ENCODE results near the gene SH3BGRL2. TPM values are rescaled to one million over a fixed set of nuclear protein-coding genes. Genes with fewer than 3 reads are reported as not detected.

SH3BGRL2 gene
- total RNA-seq, 1 experiment from 2014 or later: 5.2 TPM

DNA sequence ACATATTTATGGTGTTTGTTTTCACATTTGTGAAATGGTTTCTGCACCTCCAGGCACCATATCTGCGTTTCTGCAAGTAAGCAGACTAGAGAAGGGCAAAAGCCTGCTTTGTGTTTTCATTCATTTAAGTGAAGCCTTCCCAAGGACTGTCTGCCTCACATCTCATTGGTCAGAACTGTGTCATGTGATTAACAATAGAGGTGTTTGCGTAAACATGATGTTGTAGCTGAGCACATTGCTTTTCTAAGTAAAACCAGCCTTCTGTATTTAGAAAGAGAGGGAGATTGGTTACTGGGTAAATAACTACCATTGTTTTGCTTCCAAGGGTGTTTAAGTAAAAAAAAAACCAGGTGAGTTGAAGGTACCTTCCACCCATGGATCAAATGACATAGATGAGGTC, 39.7 kb downstream of the SH3BGRL2 start:
- ChIA-PET CTCF (no interaction called here), POLR2A (no interaction called here), RAD21 (ENCODE audit: low non-redundant PET in 1 of 2, low total read pairs in 2 of 2, uncharacterized antibody in 2 of 2, unreplicated experiment in 2 of 2) (no interaction called here)
- BruUV-seq (replicated peaks): no TSS peak
- Histone ChIP-seq H3K4me3 (replicated peaks in 1 of 2; ENCODE audit: low read depth in 1 of 2, low read length in 2 of 2) (no peak overlapping the region), H3K9me2 (ENCODE audit: insufficient read depth) (no peaks in the 10 kb centered on the region), H3K4me1 (ENCODE audit: control insufficient read depth in 1 of 2, insufficient read depth in 2 of 2, low read length in 2 of 2) (peaks cover 14 to 23% of the 10 kb centered on the region in 2 experiments), H4K20me1 (ENCODE audit: insufficient read depth) (no peaks in the 10 kb centered on the region), H3K79me2 (ENCODE audit: insufficient read depth, low read length) (no peaks in the 10 kb centered on the region), H3K27ac (ENCODE audit: low read depth, low read length) (no peak overlapping the region; the same call in 1 of the 2 replicates), H3K4me2 (ENCODE audit: low read length) (peak overlapping the region; percentile 58; the same call in 1 of the 2 replicates), H3K27me3 (ENCODE audit: insufficient read depth, low read length) (no peaks in the 10 kb centered on the region), H3K36me3 (ENCODE audit: control insufficient read depth in 1 of 2, insufficient read depth in 2 of 2, low read length in 2 of 2) (no peaks in the 10 kb centered on the region), H2AFZ (ENCODE audit: low read depth, low read length, poor library complexity, severe bottlenecking) (peak overlapping the region; percentile 8), H3K9me3 (ENCODE audit: control insufficient read depth in 1 of 2, insufficient read depth in 1 of 2, low read depth in 1 of 2, low read length in 2 of 2) (no peaks in the 10 kb centered on the region), H3K9ac (ENCODE audit: low read length) (no peak overlapping the region)
- TF ChIP-seq EGR1 (IDR thresholded peaks at IDR 0.05; ENCODE audit: low read depth): no peak
- TF ChIP-seq, protein P1, sequence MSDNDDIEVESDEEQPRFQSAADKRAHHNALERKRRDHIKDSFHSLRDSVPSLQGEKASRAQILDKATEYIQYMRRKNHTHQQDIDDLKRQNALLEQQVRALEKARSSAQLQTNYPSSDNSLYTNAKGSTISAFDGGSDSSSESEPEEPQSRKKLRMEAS (IDR thresholded peaks at IDR 0.05): no peak
- no peak for TF ChIP-seq POLR2A (IDR thresholded peaks at IDR 0.05; ENCODE audit: borderline replicate concordance, extremely low read depth, insufficient read depth, insufficient read length)
- intact Hi-C loops (cut with micrococcal nuclease): no loop called here
- ATAC-seq (no peak), DNase-seq (ENCODE audit: low read depth, low spot score) (no peak)

DNA sequence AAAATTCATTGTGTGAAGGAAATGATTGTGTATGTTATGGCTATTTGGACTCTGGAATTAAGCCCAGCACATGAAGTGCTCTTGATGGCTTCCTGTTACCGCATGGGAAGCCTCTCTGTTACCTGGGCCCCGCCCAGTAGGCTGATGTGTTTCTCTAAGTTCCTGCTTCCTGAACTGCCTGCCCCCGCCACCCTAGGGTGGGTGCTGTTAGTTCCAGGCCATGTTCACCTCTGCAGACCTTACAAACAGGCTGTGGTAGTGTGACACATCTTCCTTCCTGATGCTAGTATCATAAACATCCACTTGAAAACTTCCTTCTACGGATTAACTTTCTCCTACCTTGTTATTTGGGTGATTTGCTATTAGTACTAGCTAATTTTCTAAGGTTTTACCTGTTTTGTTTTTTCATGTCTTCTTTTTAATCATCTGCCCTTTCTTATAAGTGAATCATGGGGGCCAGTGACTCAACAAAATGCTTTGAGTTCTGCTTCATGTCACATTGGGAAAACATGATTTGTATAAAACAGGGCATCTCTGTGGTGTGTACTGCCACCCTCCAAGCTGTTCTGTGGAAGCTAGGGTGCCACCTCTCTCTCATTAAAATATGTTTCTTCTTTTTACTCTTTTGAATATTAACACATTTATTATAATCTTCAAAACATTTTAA, 40.6 kb downstream of the SH3BGRL2 start:
- no peaks in the 10 kb centered on the region for H3K27me3 ChIP-seq (ENCODE audit: insufficient read depth, low read length)
- peak overlapping the region; percentile 58 for H3K4me2 ChIP-seq (ENCODE audit: low read length)
- no peaks in the 10 kb centered on the region for H3K36me3 ChIP-seq (ENCODE audit: control insufficient read depth in 1 of 2, insufficient read depth in 2 of 2, low read length in 2 of 2)
- ATAC-seq: peak; percentile 90
- no peaks in the 10 kb centered on the region for H3K9me3 ChIP-seq (ENCODE audit: control insufficient read depth in 1 of 2, insufficient read depth in 1 of 2, low read depth in 1 of 2, low read length in 2 of 2)
- ChIA-PET RAD21 (ENCODE audit: low non-redundant PET in 1 of 2, low total read pairs in 2 of 2, uncharacterized antibody in 2 of 2, unreplicated experiment in 2 of 2) (interaction anchor here (1.5 to 1.6 kb wide), 2 partner anchors 40 to 240 kb away, joined by 3 read pairs; partner anchors contain the start of gene SH3BGRL2 (in 1 of the 2)), POLR2A (interaction anchor here (0.9 kb wide), 1 partner anchor 102 kb away, joined by 3 read pairs; no protein-coding TSS in a partner anchor), CTCF (interaction anchor here (0.6 to 1.8 kb wide), 9 partner anchors 8 to 205 kb away, joined by 3 to 23 read pairs (median 3); no protein-coding TSS in a partner anchor)
- peak overlapping the region; percentile 86 for H2AFZ ChIP-seq (ENCODE audit: low read depth, low read length, poor library complexity, severe bottlenecking)
- intact Hi-C loops (cut with micrococcal nuclease): loop anchor here (1.0 to 2.0 kb wide), 2 partner anchors 101 to 197 kb away; no protein-coding TSS in a partner anchor
- H3K79me2 ChIP-seq (ENCODE audit: insufficient read depth, low read length): no peaks in the 10 kb centered on the region
- H3K4me1 ChIP-seq (ENCODE audit: control insufficient read depth in 1 of 2, insufficient read depth in 2 of 2, low read length in 2 of 2): peaks cover 14 to 23% of the 10 kb centered on the region in 2 experiments
- peak; percentile 59 for DNase-seq (ENCODE audit: low read depth, low spot score)
- H4K20me1 ChIP-seq (ENCODE audit: insufficient read depth): no peaks in the 10 kb centered on the region
- H3K9ac ChIP-seq (ENCODE audit: low read length): 0 out of 2 replicates have a peak overlapping the region, but pooled peaks have one; percentile 15
- no TSS peak for BruUV-seq (replicated peaks)
- H3K4me3 ChIP-seq (replicated peaks in 1 of 2; ENCODE audit: low read depth in 1 of 2, low read length in 2 of 2): no peak overlapping the region
- no peaks in the 10 kb centered on the region for H3K9me2 ChIP-seq (ENCODE audit: insufficient read depth)
- peak overlapping the region; percentile 49 for H3K27ac ChIP-seq (ENCODE audit: low read depth, low read length)
- peak; percentile 10 for TF ChIP-seq YY1 (IDR thresholded peaks at IDR 0.05; ENCODE audit: extremely low read depth, insufficient replicate concordance, low read depth, low read length)
- TF ChIP-seq, protein P2, sequence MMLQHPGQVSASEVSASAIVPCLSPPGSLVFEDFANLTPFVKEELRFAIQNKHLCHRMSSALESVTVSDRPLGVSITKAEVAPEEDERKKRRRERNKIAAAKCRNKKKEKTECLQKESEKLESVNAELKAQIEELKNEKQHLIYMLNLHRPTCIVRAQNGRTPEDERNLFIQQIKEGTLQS (IDR thresholded peaks at IDR 0.05): no peak
- no peak for TF ChIP-seq ZNF274 (IDR thresholded peaks at IDR 0.05; ENCODE audit: low read depth, low read length)
- TF ChIP-seq, protein P3, sequence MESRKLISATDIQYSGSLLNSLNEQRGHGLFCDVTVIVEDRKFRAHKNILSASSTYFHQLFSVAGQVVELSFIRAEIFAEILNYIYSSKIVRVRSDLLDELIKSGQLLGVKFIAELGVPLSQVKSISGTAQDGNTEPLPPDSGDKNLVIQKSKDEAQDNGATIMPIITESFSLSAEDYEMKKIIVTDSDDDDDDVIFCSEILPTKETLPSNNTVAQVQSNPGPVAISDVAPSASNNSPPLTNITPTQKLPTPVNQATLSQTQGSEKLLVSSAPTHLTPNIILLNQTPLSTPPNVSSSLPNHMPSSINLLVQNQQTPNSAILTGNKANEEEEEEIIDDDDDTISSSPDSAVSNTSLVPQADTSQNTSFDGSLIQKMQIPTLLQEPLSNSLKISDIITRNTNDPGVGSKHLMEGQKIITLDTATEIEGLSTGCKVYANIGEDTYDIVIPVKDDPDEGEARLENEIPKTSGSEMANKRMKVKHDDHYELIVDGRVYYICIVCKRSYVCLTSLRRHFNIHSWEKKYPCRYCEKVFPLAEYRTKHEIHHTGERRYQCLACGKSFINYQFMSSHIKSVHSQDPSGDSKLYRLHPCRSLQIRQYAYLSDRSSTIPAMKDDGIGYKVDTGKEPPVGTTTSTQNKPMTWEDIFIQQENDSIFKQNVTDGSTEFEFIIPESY (IDR thresholded peaks at IDR 0.05; ENCODE audit: extremely low read depth, insufficient replicate concordance, low read length): no peak
- peak; percentile 7; the same call in 1 of the 2 replicates for TF ChIP-seq JUND (IDR thresholded peaks at IDR 0.05)
- TF ChIP-seq FOSL1 (IDR thresholded peaks at IDR 0.05; ENCODE audit: low read depth): peak; percentile 33; the same call in 1 of the 2 replicates
- TF ChIP-seq POLR2A (IDR thresholded peaks at IDR 0.05; ENCODE audit: borderline replicate concordance, extremely low read depth, insufficient read depth, insufficient read length): no peak
- no peak for TF ChIP-seq CEBPB (IDR thresholded peaks at IDR 0.05; ENCODE audit: low read depth)
- TF ChIP-seq, protein P1 (IDR thresholded peaks at IDR 0.05): peak; percentile 49; the same call in 1 of the 2 replicates
- no peak for TF ChIP-seq EZH2 (IDR thresholded peaks at IDR 0.05)
- no peak; the same call in 1 of the 2 replicates for TF ChIP-seq RAD21 (IDR thresholded peaks at IDR 0.05; ENCODE audit: low read depth)
- TF ChIP-seq SP1 (IDR thresholded peaks at IDR 0.05; ENCODE audit: low read depth): peak; percentile 26; the same call in 1 of the 2 replicates
- no peak for TF ChIP-seq CBX3 (IDR thresholded peaks at IDR 0.05; ENCODE audit: low read depth)

Data from HCT116 (cell line).